DND-41 (cell line): ENCODE results near the gene CD300LG.

Experiments used
- CTCF ChIP-seq: IDR thresholded peaks from 2 replicates; pipeline ENCODE4 v1.5.1; 2012; ENCODE audit warnings: borderline replicate concordance, low read length, moderate library complexity, mild to moderate bottlenecking; ENCODE audit not compliant: poor library complexity, severe bottlenecking; ENCODE audit errors: extremely low read depth
- EZH2 ChIP-seq: IDR thresholded peaks from 3 replicates; pipeline ENCODE4 v1.6.1; 2012; ENCODE audit warnings: borderline replicate concordance, low read depth, mild to moderate bottlenecking, moderate library complexity, low read length, inconsistent platforms; ENCODE audit not compliant: severe bottlenecking

GRCh38 chr17:43897831-43898230 lies 50.9 kb downstream of the CD300LG start:
- TF ChIP-seq CTCF (no peak), EZH2 (no peak)
